ENCODE measurements around the gene RINL. TPM values are rescaled to one million over a fixed set of nuclear protein-coding genes. Genes with fewer than 3 reads are reported as not detected.

RINL gene
- total RNA-seq, 4 donors from 2014 or later, result 0.95 to 3.3 (median 2.9) TPM

DNA sequence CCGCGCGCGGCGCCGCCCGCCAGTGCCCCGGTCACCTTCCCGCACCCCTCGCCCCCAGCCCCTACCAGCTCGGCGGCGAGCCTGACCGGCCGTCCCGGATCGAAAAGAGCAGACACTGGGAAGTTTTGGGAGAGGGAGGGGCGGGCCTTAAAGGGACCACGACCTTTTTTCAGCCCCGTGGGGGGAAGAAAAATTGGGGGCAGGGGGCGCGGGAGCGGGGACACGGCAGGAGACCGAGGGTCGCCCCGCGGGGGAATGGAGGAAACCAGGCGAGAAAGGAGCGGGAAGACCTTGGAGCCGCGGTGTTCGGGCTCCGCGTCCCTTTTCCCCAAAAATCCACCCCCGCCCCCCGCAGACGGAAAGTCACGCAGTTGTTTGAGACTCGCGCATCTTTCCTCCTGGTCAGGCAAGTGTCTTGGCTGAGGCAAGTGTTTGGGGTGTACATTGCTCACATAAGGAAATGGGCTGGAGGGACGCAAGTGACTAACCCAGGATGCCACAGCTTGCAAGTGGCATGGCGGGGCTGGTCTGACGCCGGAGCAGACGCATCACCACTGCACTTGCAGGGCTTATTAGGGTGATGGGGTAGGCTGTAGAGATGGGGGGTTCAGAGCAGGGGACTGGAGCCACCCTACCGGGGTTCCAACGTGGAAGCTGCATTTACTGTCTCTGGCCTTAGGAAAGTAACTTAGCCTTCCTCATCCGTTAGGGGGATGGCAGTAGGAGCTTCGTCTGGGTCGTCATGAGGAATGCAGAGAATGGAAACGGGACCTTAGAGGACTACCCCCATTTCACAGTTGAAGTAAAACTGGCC is 25.6 kb downstream of the RINL start:
- ATAC-seq (no peak), DNase-seq (peak in 1 of 2 donors; percentile 49)
- intact Hi-C loops (cut with DNase I; ENCODE audit: low total_unique reads) (loop anchor here (1.0 to 5.0 kb wide), 3 partner anchors 10 to 560 kb away; partner anchors contain the start of gene PLEKHG2), in situ Hi-C loops (cut with MboI; ENCODE audit: low sequenced_read_pairs in 4 of 4) (loop anchor here in 1 of 4 donors (5.0 kb wide), 1 partner anchor 45 kb away; the partner anchor contains the start of genes NFKBIB and SIRT2)
- peaks cover 0 to 4% of the 10 kb centered on the region in 2 donors for H3K36me3 ChIP-seq
- H3K4me1 ChIP-seq, result peaks cover 20 to 27% of the 10 kb centered on the region in 2 donors
- TF ChIP-seq, protein P1, sequence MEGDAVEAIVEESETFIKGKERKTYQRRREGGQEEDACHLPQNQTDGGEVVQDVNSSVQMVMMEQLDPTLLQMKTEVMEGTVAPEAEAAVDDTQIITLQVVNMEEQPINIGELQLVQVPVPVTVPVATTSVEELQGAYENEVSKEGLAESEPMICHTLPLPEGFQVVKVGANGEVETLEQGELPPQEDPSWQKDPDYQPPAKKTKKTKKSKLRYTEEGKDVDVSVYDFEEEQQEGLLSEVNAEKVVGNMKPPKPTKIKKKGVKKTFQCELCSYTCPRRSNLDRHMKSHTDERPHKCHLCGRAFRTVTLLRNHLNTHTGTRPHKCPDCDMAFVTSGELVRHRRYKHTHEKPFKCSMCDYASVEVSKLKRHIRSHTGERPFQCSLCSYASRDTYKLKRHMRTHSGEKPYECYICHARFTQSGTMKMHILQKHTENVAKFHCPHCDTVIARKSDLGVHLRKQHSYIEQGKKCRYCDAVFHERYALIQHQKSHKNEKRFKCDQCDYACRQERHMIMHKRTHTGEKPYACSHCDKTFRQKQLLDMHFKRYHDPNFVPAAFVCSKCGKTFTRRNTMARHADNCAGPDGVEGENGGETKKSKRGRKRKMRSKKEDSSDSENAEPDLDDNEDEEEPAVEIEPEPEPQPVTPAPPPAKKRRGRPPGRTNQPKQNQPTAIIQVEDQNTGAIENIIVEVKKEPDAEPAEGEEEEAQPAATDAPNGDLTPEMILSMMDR (IDR thresholded peaks at IDR 0.05 in 4 of 5, conservative IDR thresholded peaks at IDR 0.05 in 1 of 5), result no peak
- TF ChIP-seq POLR2A (IDR thresholded peaks at IDR 0.05), result peak in 1 of 2 donors; percentile 13
- H3K27ac ChIP-seq, result peak overlapping the region; percentile 96 to 100 (median 99)
- peak overlapping the region; percentile 73 to 95 (median 86) for H3K4me3 ChIP-seq
- no peaks in the 10 kb centered on the region for H3K9me3 ChIP-seq
- no peaks in the 10 kb centered on the region for H3K27me3 ChIP-seq

DNA sequence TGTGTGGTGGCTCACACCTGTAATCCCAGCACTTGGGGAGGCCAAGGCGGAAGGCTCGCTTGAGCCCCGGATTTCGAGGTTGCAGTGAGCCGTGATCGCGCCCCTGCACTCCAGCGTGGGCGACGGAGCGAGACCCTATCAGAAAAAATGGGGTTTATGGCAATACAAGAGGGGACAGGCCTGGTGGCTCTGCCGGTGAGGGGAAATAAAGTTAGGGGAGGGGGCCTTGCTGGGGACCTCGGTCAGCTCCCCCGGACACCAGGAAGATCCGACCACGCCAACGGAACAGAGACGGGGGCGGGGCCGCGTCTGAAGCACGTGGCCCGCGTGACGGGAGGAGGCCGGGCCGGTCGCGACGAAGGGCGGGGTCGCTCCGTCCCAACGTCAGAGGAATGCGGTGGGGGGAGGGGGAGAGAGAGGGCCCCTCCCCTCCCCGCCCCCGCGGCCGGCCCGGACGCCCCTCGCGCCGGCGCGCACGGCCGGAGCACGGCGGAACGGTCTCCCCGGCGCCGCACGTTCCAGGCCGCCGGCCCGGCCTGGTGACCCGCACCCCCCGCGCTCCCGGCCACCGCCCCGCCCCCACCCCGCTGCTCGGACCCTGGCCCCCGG is 26.3 kb downstream of the RINL start:
- TF ChIP-seq, protein P1 (IDR thresholded peaks at IDR 0.05 in 4 of 5, conservative IDR thresholded peaks at IDR 0.05 in 1 of 5), result no peak
- peak; percentile 94 to 96 for TF ChIP-seq POLR2A (IDR thresholded peaks at IDR 0.05)
- Histone ChIP-seq H3K4me1 (peaks cover 27 to 34% of the 10 kb centered on the region in 2 donors), H3K36me3 (peaks cover 0 to 12% of the 10 kb centered on the region in 2 donors), H3K27me3 (no peaks in the 10 kb centered on the region), H3K27ac (peak overlapping the region; percentile 96 to 100 (median 99)), H3K9me3 (no peaks in the 10 kb centered on the region), H3K4me3 (peak overlapping the region; percentile 73 to 95 (median 86))
- intact Hi-C loops (cut with DNase I; ENCODE audit: low total_unique reads) (loop anchor here (1.0 to 5.0 kb wide), 3 partner anchors 11 to 561 kb away; partner anchors contain the start of gene PLEKHG2), in situ Hi-C loops (cut with MboI; ENCODE audit: low sequenced_read_pairs in 4 of 4) (loop anchor here in 1 of 4 donors (5.0 kb wide), 1 partner anchor 46 kb away; the partner anchor contains the start of genes NFKBIB and SIRT2)
- DNase-seq (peak; percentile 92 to 93), ATAC-seq (peak; percentile 32)

DNA sequence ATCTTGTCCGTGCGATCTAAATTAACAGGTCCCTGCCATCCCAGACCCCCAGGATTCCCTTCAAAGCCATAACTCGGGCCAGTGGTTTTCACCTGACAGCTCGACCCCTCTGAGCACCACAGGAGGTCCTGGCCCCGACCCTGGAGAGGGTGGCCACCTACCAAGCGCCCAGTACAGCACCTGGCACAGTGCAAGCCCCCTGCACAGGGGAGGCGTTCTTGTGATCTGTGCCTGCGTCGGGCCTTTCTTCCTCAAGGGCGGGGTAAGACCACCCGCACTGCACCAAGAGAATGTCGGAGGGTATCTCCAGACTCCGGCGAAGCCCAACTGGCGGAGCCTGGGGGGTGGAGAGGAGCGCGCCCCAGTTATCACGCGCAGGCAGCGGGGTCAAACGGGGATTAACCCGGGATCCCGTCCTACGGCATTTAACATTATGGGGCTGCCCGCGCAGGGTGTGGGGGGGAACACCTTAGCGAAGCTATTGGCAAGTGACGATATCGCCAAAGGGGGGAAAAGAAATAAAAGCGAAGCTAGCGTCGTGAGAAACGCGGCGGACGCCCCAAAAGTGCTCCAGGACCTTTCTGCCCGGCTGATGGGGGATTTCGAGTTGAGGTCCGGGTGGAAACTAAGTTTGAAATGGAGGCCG is 27.0 kb downstream of the RINL start:
- DNase-seq (peak in 1 of 2 donors; percentile 52), ATAC-seq (no peak)
- Histone ChIP-seq H3K9me3 (no peaks in the 10 kb centered on the region), H3K27me3 (no peaks in the 10 kb centered on the region), H3K4me1 (peaks cover 33 to 40% of the 10 kb centered on the region in 2 donors), H3K36me3 (peaks cover 4 to 18% of the 10 kb centered on the region in 2 donors), H3K27ac (peak overlapping the region; percentile 96 to 100 (median 98)), H3K4me3 (peak overlapping the region; percentile 57 to 95 (median 85))
- TF ChIP-seq, protein P1 (IDR thresholded peaks at IDR 0.05 in 4 of 5, conservative IDR thresholded peaks at IDR 0.05 in 1 of 5), result no peak
- TF ChIP-seq POLR2A (IDR thresholded peaks at IDR 0.05), result no peak
- in situ Hi-C loops (cut with MboI; ENCODE audit: low sequenced_read_pairs in 4 of 4) (loop anchor here in 1 of 4 donors (5.0 kb wide), 1 partner anchor 46 kb away; the partner anchor contains the start of genes NFKBIB and SIRT2), intact Hi-C loops (cut with DNase I; ENCODE audit: low total_unique reads) (loop anchor here (5.0 kb wide), 1 partner anchor 561 kb away; the partner anchor contains the start of gene PLEKHG2)

DNA sequence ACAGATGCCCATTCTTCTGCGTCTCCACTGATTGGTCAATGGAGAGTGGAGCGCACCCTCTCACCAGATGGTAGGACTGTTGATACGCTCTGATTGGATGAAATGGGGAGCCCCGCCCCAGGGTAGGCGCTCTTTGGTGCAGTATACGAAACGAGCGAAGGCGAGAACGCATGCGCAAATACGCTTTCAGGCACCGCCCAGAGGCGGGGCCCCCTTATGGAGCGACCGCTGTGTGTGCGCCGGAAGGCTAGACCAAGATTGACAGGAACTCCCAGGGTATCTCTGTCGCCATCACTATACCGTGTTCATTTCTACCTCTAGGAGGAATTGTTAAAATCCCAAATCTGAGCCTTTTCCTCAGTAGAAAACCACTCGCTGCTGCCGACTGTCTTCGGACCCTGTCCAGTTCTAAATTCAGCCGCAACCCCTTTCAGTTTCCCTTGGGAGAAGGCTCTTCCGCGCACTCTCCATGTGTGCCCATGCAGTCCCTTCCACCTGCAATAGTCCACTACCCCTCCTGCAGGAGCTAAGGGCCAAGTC is 27.6 kb downstream of the RINL start:
- H3K27ac ChIP-seq, result peak overlapping the region; percentile 96 to 100 (median 98)
- peaks cover 4 to 24% of the 10 kb centered on the region in 2 donors for H3K36me3 ChIP-seq
- no peaks in the 10 kb centered on the region for H3K9me3 ChIP-seq
- H3K4me1 ChIP-seq, result peaks cover 39 to 46% of the 10 kb centered on the region in 2 donors
- peak overlapping the region; percentile 57 to 95 (median 85) for H3K4me3 ChIP-seq
- no peaks in the 10 kb centered on the region for H3K27me3 ChIP-seq
- TF ChIP-seq, protein P1 (IDR thresholded peaks at IDR 0.05 in 4 of 5, conservative IDR thresholded peaks at IDR 0.05 in 1 of 5), result peak; percentile 16 to 44 (median 40)
- TF ChIP-seq POLR2A (IDR thresholded peaks at IDR 0.05), result peak; percentile 95 to 97
- peak; percentile 8 to 79 for ATAC-seq
- peak in 1 of 2 donors; percentile 100 for DNase-seq
- in situ Hi-C loops (cut with MboI; ENCODE audit: low sequenced_read_pairs in 4 of 4) (loop anchor here in 1 of 4 donors (5.0 kb wide), 1 partner anchor 47 kb away; the partner anchor contains the start of genes NFKBIB and SIRT2), intact Hi-C loops (cut with DNase I; ENCODE audit: low total_unique reads) (loop anchor here (5.0 kb wide), 1 partner anchor 562 kb away; the partner anchor contains the start of gene PLEKHG2)
